ENCODE results near the gene PLSCR4. TPM values are rescaled to one million over a fixed set of nuclear protein-coding genes. Genes with fewer than 3 reads are reported as not detected.
A peak's percentile ranks its signal among the peaks of the same experiment; 100 is the strongest.

The PLSCR4 gene
- total RNA-seq, 3 donors from 2014 or later = 62.2 to 85.5 (median 70.5) TPM

- H3K27ac ChIP-seq = no peak overlapping the region
These were observed 85.0 kb downstream of the PLSCR4 start for GRCh38 chr3:146165877-146166276.

GRCh38 chr3:146164971-146165769 lies 85.7 kb downstream of the PLSCR4 start:
- H3K27ac ChIP-seq = no peak overlapping the region
- no peak for DNase-seq (ENCODE audit: low spot score in 2 of 2)
- peaks cover 0 to 9% of the 10 kb centered on the region in 2 donors for H3K4me1 ChIP-seq
- no peak for TF ChIP-seq POLR2AphosphoS5 (IDR thresholded peaks at IDR 0.05)
- TF ChIP-seq POLR2A (IDR thresholded peaks at IDR 0.05) = no peak
- TF ChIP-seq CTCF (IDR thresholded peaks at IDR 0.05) = no peak
- intact Hi-C loops (cut with DNase I; ENCODE audit: low total_unique reads) = no loop called here
- no peaks in the 10 kb centered on the region for H3K9me3 ChIP-seq
- H3K36me3 ChIP-seq = no peaks in the 10 kb centered on the region
- no peaks in the 10 kb centered on the region for H3K27me3 ChIP-seq
- no peak overlapping the region for H3K4me3 ChIP-seq

More at GRCh38 chr3:146165877-146166276, 85.0 kb downstream of the PLSCR4 start:
- peaks cover 0 to 9% of the 10 kb centered on the region in 2 donors for H3K4me1 ChIP-seq
- intact Hi-C loops (cut with DNase I; ENCODE audit: low total_unique reads) = no loop called here
- H3K4me3 ChIP-seq = no peak overlapping the region
- H3K27me3 ChIP-seq = no peaks in the 10 kb centered on the region
- TF ChIP-seq POLR2A (IDR thresholded peaks at IDR 0.05) = no peak
- no peak for TF ChIP-seq CTCF (IDR thresholded peaks at IDR 0.05)
- no peak for TF ChIP-seq POLR2AphosphoS5 (IDR thresholded peaks at IDR 0.05)
- DNase-seq (ENCODE audit: low spot score in 2 of 2) = no peak
- H3K9me3 ChIP-seq = no peaks in the 10 kb centered on the region
- no peaks in the 10 kb centered on the region for H3K36me3 ChIP-seq

DNA sequence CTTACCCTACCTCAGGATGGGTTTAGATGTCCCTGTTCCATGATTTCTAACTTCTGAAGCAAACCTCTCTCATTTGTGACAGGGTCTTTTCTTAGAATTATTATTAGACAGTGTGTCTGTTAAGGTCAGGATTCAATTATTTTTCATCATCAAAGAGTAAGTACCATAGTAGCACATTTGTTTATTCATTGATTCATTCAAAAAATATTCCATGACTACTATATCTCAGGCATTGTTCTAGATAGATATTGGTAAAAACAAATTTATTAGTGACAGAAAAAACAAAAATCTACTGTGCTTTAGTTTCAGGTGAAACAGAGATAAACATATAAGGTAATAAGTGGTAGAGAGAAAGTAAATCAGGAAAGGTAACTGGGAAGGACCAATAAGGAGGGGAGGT lies 86.4 kb downstream of the PLSCR4 start:
- Histone ChIP-seq H3K4me3 (no peak overlapping the region), H3K9me3 (no peaks in the 10 kb centered on the region), H3K27ac (no peak overlapping the region), H3K4me1 (peaks cover 0 to 9% of the 10 kb centered on the region in 2 donors), H3K27me3 (no peaks in the 10 kb centered on the region), H3K36me3 (no peaks in the 10 kb centered on the region)
- intact Hi-C loops (cut with DNase I; ENCODE audit: low total_unique reads) = no loop called here
- TF ChIP-seq CTCF (IDR thresholded peaks at IDR 0.05) (no peak), POLR2A (IDR thresholded peaks at IDR 0.05) (no peak), POLR2AphosphoS5 (IDR thresholded peaks at IDR 0.05) (no peak)
- no peak for DNase-seq (ENCODE audit: low spot score in 2 of 2)

GRCh38 chr3:146164071-146164470 lies 86.8 kb downstream of the PLSCR4 start:
- Histone ChIP-seq H3K4me3 (no peak overlapping the region), H3K27me3 (no peaks in the 10 kb centered on the region), H3K36me3 (no peaks in the 10 kb centered on the region), H3K4me1 (peaks cover 0 to 9% of the 10 kb centered on the region in 2 donors), H3K9me3 (no peaks in the 10 kb centered on the region), H3K27ac (no peak overlapping the region)
- intact Hi-C loops (cut with DNase I; ENCODE audit: low total_unique reads) = no loop called here
- no peak for DNase-seq (ENCODE audit: low spot score in 2 of 2)
- no peak for TF ChIP-seq POLR2A (IDR thresholded peaks at IDR 0.05)
- no peak for TF ChIP-seq POLR2AphosphoS5 (IDR thresholded peaks at IDR 0.05)
- no peak for TF ChIP-seq CTCF (IDR thresholded peaks at IDR 0.05)

- Histone ChIP-seq H3K27me3 (no peaks in the 10 kb centered on the region), H3K36me3 (no peaks in the 10 kb centered on the region), H3K27ac (no peak overlapping the region), H3K9me3 (no peaks in the 10 kb centered on the region), H3K4me1 (peaks cover 0 to 9% of the 10 kb centered on the region in 2 donors), H3K4me3 (no peak overlapping the region)
- no peak for DNase-seq (ENCODE audit: low spot score in 2 of 2)
- intact Hi-C loops (cut with DNase I; ENCODE audit: low total_unique reads) = no loop called here
- TF ChIP-seq POLR2A (IDR thresholded peaks at IDR 0.05) (no peak), CTCF (IDR thresholded peaks at IDR 0.05) (peak in 2 of 3 donors; percentile 19 to 41), POLR2AphosphoS5 (IDR thresholded peaks at IDR 0.05) (no peak)
These were observed 87.3 kb downstream of the PLSCR4 start for GRCh38 chr3:146163584-146163983.
